DOHH2 (cell line): Measurements from ENCODE around the gene HNRNPM.

ENCODE experiments used
- H3F3A ChIP-seq: fragments of 200-600 bp; sonication (generic), shearing (Covaris generic); 2 replicates; pipeline ENCODE4 v1.6.0; 2016; ENCODE audit warnings: antibody characterized with exemption, mild to moderate bottlenecking; ENCODE audit not compliant: control insufficient read depth, insufficient read depth
- H3K27ac ChIP-seq: fragments of 200-600 bp; sonication (generic); 2 replicates; pipeline ENCODE4 v1.5.1; 2014; ENCODE audit warnings: low read depth, mild to moderate bottlenecking, low read length, moderate library complexity
- H3K27me3 ChIP-seq: fragments of 200-600 bp; sonication (generic); 2 replicates; pipeline ENCODE4 v1.6.1; 2014; ENCODE audit warnings: mild to moderate bottlenecking, low read length, mixed read lengths; ENCODE audit not compliant: control insufficient read depth
- H3K36me3 ChIP-seq: fragments of 200-600 bp; sonication (generic); 2 replicates; pipeline ENCODE4 v1.6.1; 2014; ENCODE audit warnings: mild to moderate bottlenecking, low read length, moderate library complexity, mixed read lengths; ENCODE audit not compliant: control insufficient read depth
- H3K4me1 ChIP-seq: fragments of 200-600 bp; sonication (generic); 2 replicates; pipeline ENCODE4 v1.6.1; 2014; ENCODE audit warnings: mild to moderate bottlenecking, low read length, mixed read lengths; ENCODE audit not compliant: control insufficient read depth
- H3K4me2 ChIP-seq: fragments of 200-600 bp; sonication (generic); 2 replicates; pipeline ENCODE4 v1.6.0; 2014; ENCODE audit warnings: mild to moderate bottlenecking, low read length, moderate library complexity
- H3K4me3 ChIP-seq: fragments of 200-600 bp; sonication (generic); 2 replicates; pipeline ENCODE4 v1.5.1; 2014; ENCODE audit warnings: mild to moderate bottlenecking, low read length, mixed read lengths
- H3K79me2 ChIP-seq: fragments of 200-600 bp; sonication (generic); 2 replicates; pipeline ENCODE4 v1.6.1; 2014; ENCODE audit warnings: mild to moderate bottlenecking, low read length, mixed read lengths; ENCODE audit not compliant: control insufficient read depth
- H3K9me2 ChIP-seq: fragments of 200-600 bp; sonication (generic); replicated peaks from 2 replicates; pipeline ENCODE4 v1.6.1; 2014; ENCODE audit warnings: mild to moderate bottlenecking, low read length, mixed read lengths; ENCODE audit not compliant: control insufficient read depth
- H3K9me3 ChIP-seq: fragments of 200-600 bp; sonication (generic); 2 replicates; pipeline ENCODE4 v1.6.1; 2014; ENCODE audit warnings: antibody characterized with exemption, low read length, mixed read lengths; ENCODE audit not compliant: control insufficient read depth, insufficient read depth
- H4K20me1 ChIP-seq: fragments of 200-600 bp; sonication (generic); 2 replicates; pipeline ENCODE4 v1.6.0; 2014; ENCODE audit warnings: low read depth, mild to moderate bottlenecking, antibody characterized with exemption, low read length, moderate library complexity; ENCODE audit not compliant: control insufficient read depth, insufficient read depth
- EZH2phosphoT487 ChIP-seq: fragments of 200-600 bp; sonication (generic); IDR thresholded peaks from 2 replicates; pipeline ENCODE4 v1.6.1; 2017; ENCODE audit warnings: borderline replicate concordance, mild to moderate bottlenecking, antibody characterized with exemption, low read length, moderate library complexity, mixed read lengths
- TF ChIP-seq, protein P1 (sequence below): fragments of 200-600 bp; sonication (generic); IDR thresholded peaks from one replicate; pipeline ENCODE4 v1.5.1; 2014; ENCODE audit warnings: antibody characterized with exemption, mild to moderate bottlenecking, low read depth, low read length; ENCODE audit not compliant: poor library complexity, severe bottlenecking

HNRNPM gene

DNA sequence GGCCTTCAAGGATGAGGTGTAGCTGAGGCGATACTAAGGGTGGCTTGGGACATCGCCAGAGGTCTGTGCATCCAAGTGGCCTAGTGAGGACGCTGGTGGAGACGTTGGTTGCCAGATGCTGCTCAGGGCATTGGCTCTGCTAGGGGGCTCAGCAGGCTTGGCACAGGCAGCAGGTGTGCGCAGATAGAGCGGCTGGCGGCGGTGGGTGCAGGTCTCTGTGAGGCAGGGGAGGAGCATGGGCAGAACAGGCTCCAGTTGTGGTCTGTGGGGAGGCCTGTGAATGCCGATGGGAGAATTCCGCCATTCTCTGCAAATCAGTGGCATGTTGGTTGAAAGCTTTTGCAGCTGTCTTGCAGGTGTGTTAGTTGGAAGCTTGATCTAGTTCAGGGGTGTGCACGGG, 36.4 kb downstream of the HNRNPM start:
- no peak overlapping the region for H3K4me3 ChIP-seq
- no peak overlapping the region for H3K27ac ChIP-seq
- H4K20me1 ChIP-seq = peaks cover 23% of the 10 kb centered on the region; the same call in 1 of the 2 replicates
- H3K27me3 ChIP-seq = no peaks in the 10 kb centered on the region
- H3K9me2 ChIP-seq = no peaks in the 10 kb centered on the region
- H3K4me2 ChIP-seq = no peak overlapping the region
- no peaks in the 10 kb centered on the region for H3F3A ChIP-seq
- no peaks in the 10 kb centered on the region for H3K4me1 ChIP-seq
- TF ChIP-seq EZH2phosphoT487 = no peak
- TF ChIP-seq, protein P1, sequence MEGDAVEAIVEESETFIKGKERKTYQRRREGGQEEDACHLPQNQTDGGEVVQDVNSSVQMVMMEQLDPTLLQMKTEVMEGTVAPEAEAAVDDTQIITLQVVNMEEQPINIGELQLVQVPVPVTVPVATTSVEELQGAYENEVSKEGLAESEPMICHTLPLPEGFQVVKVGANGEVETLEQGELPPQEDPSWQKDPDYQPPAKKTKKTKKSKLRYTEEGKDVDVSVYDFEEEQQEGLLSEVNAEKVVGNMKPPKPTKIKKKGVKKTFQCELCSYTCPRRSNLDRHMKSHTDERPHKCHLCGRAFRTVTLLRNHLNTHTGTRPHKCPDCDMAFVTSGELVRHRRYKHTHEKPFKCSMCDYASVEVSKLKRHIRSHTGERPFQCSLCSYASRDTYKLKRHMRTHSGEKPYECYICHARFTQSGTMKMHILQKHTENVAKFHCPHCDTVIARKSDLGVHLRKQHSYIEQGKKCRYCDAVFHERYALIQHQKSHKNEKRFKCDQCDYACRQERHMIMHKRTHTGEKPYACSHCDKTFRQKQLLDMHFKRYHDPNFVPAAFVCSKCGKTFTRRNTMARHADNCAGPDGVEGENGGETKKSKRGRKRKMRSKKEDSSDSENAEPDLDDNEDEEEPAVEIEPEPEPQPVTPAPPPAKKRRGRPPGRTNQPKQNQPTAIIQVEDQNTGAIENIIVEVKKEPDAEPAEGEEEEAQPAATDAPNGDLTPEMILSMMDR = no peak
- H3K79me2 ChIP-seq = peaks cover 73% of the 10 kb centered on the region
- H3K9me3 ChIP-seq = no peaks in the 10 kb centered on the region
- H3K36me3 ChIP-seq = peaks cover 90% of the 10 kb centered on the region

DNA sequence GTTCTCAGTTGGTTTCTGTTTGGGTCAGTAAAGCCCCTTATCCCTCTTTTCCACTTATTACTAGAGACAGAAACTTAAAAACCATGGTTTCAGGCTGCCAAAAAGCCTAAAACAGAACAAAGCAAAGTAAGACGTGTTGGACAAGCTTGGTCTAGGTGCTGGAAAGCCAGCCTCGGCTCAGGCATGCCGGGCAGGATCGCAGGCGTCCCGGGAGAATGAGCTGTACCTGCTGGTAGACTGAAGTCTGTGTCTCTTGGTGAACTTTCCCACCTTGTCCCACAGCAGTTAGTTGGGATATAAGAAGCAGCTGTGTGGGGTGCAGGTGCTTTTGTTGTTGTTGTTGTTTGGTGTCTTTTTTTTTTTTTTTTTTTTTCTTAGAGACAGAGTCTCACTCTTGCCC, 36.8 kb downstream of the HNRNPM start:
- Histone ChIP-seq H3K9me3 (no peaks in the 10 kb centered on the region), H3K4me1 (no peaks in the 10 kb centered on the region), H3K4me2 (no peak overlapping the region), H3F3A (no peaks in the 10 kb centered on the region), H3K27ac (no peak overlapping the region), H3K4me3 (no peak overlapping the region), H3K27me3 (no peaks in the 10 kb centered on the region), H3K36me3 (peaks cover 90% of the 10 kb centered on the region), H3K9me2 (no peaks in the 10 kb centered on the region), H4K20me1 (peaks cover 20% of the 10 kb centered on the region; the same call in 1 of the 2 replicates), H3K79me2 (peaks cover 69% of the 10 kb centered on the region)
- TF ChIP-seq, protein P1 = no peak
- no peak for TF ChIP-seq EZH2phosphoT487

DNA sequence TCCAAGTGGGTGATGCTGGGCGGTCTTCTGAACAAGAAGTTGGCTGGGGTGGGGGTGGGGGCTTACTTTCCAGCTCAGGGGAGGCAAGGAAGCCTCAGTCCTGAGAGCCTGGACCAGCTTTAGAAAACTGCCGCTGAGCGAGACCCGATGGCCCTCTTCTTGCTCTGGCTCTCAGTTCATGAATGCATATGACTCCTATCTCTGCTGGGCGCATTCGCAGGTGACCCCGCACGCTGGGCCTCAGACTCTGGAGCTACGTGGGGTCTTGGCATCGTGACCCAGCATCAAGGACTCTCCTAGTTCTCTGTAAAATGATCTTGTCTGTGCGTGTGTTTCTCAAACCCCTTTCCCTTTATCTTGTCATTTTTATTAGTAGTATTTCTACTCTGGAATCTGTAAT, 37.9 kb downstream of the HNRNPM start:
- Histone ChIP-seq H3K4me3 (no peak overlapping the region), H4K20me1 (peaks cover 19% of the 10 kb centered on the region; the same call in 1 of the 2 replicates), H3K27ac (no peak overlapping the region), H3K36me3 (peaks cover 90% of the 10 kb centered on the region), H3K79me2 (peaks cover 58% of the 10 kb centered on the region), H3F3A (no peaks in the 10 kb centered on the region), H3K9me2 (no peaks in the 10 kb centered on the region), H3K4me2 (no peak overlapping the region), H3K4me1 (no peaks in the 10 kb centered on the region), H3K9me3 (no peaks in the 10 kb centered on the region), H3K27me3 (no peaks in the 10 kb centered on the region)
- no peak for TF ChIP-seq EZH2phosphoT487
- TF ChIP-seq, protein P1 = no peak

DNA sequence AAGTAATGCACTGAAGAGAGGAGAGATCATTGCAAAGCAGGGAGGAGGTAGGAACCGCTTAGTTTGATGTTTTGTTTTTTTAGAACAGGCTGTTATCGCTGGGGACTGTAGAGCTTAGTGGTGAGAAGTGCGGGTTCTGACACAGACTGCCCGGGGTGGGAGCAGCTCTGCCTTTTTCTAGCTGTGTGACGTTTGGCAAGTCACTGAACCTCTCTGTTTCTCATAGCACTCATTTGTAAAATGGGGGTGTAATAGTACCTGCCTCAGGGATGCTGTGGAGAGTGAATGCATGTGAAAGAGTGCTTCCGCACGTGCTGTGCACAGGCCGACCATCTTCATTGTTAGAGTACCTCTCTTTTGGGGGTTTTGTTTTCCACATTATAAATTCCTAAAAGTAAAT, 38.4 kb downstream of the HNRNPM start:
- no peaks in the 10 kb centered on the region for H3K9me2 ChIP-seq
- H3F3A ChIP-seq = no peaks in the 10 kb centered on the region
- H3K4me2 ChIP-seq = no peak overlapping the region
- no peaks in the 10 kb centered on the region for H3K4me1 ChIP-seq
- no peak overlapping the region for H3K4me3 ChIP-seq
- no peak for TF ChIP-seq EZH2phosphoT487
- H3K27ac ChIP-seq = no peak overlapping the region
- H3K79me2 ChIP-seq = peaks cover 53% of the 10 kb centered on the region
- H3K27me3 ChIP-seq = no peaks in the 10 kb centered on the region
- peaks cover 90% of the 10 kb centered on the region for H3K36me3 ChIP-seq
- no peaks in the 10 kb centered on the region for H3K9me3 ChIP-seq
- peaks cover 14% of the 10 kb centered on the region; the same call in 1 of the 2 replicates for H4K20me1 ChIP-seq
